ENCODE data around the gene AGPAT2. TPM values are rescaled to one million over a fixed set of nuclear protein-coding genes. Genes with fewer than 3 reads are reported as not detected.

Gene AGPAT2
- total RNA-seq, 1 experiment from 2014 or later: 103 TPM

GRCh38 chr9:136686534-136686793, 793 bp downstream of the AGPAT2 start:
- CTCF ChIA-PET: no interaction called here
- no TSS peak for BruUV-seq (replicated peaks)
- no peak overlapping the region for H2AFZ ChIP-seq (ENCODE audit: low read length)

GRCh38 chr9:136685790-136686533, 1.3 kb downstream of the AGPAT2 start:
- Histone ChIP-seq H3K36me3 (ENCODE audit: low read depth, low read length) (no peaks in the 10 kb centered on the region), H3K27me3 (ENCODE audit: low read length) (no peaks in the 10 kb centered on the region), H2AFZ (ENCODE audit: low read length) (no peak overlapping the region), H3K4me2 (ENCODE audit: low read length) (peak overlapping the region; percentile 96), H3K27ac (ENCODE audit: low read length) (no peak overlapping the region), H3K9me3 (ENCODE audit: low read length) (no peaks in the 10 kb centered on the region), H3K79me2 (ENCODE audit: low read length) (peaks cover 35% of the 10 kb centered on the region), H3K9ac (ENCODE audit: low read length) (peak overlapping the region; percentile 84), H3K9me2 (replicated peaks; ENCODE audit: low read length) (no peaks in the 10 kb centered on the region), H3F3A (ENCODE audit: low read length, unreplicated experiment) (no peaks in the 10 kb centered on the region), H3K4me1 (ENCODE audit: insufficient read depth, low read length) (peaks cover 17% of the 10 kb centered on the region), H3K4me3 (ENCODE audit: low read length) (peak overlapping the region; percentile 83), H4K20me1 (ENCODE audit: low read length) (0 out of 2 replicates have a peak, but pooled peaks cover 5% of the 10 kb centered on the region)
- ATAC-seq (no peak), DNase-seq (no peak)
- TF ChIP-seq EZH2phosphoT487 (IDR thresholded peaks at IDR 0.05; ENCODE audit: borderline replicate concordance, low read length): no peak
- no peak for TF ChIP-seq CTCF (conservative IDR thresholded peaks at IDR 0.05; ENCODE audit: low read depth, low read length)
- TF ChIP-seq EZH2 (IDR thresholded peaks at IDR 0.05; ENCODE audit: low read length, unreplicated experiment): no peak
- intact Hi-C loops (cut with micrococcal nuclease): no loop called here
- CTCF ChIA-PET: no interaction called here
- POLR2A ChIA-PET (ENCODE audit: unreplicated experiment): no interaction called here
- no TSS peak for BruUV-seq (replicated peaks)

More at GRCh38 chr9:136686534-136686793, 793 bp downstream of the AGPAT2 start:
- H3K9ac ChIP-seq (ENCODE audit: low read length): peak overlapping the region; percentile 84
- intact Hi-C loops (cut with micrococcal nuclease): no loop called here
- no peaks in the 10 kb centered on the region for H3K36me3 ChIP-seq (ENCODE audit: low read depth, low read length)
- H3K27me3 ChIP-seq (ENCODE audit: low read length): no peaks in the 10 kb centered on the region
- peak overlapping the region; percentile 83 for H3K4me3 ChIP-seq (ENCODE audit: low read length)
- peak overlapping the region; percentile 96 for H3K4me2 ChIP-seq (ENCODE audit: low read length)
- H3K79me2 ChIP-seq (ENCODE audit: low read length): peaks cover 35% of the 10 kb centered on the region
- POLR2A ChIA-PET (ENCODE audit: unreplicated experiment): no interaction called here
- H3K27ac ChIP-seq (ENCODE audit: low read length): no peak overlapping the region
- peaks cover 17% of the 10 kb centered on the region for H3K4me1 ChIP-seq (ENCODE audit: insufficient read depth, low read length)
- DNase-seq (no peak), ATAC-seq (no peak)
- no peaks in the 10 kb centered on the region for H3F3A ChIP-seq (ENCODE audit: low read length, unreplicated experiment)
- TF ChIP-seq EZH2 (IDR thresholded peaks at IDR 0.05; ENCODE audit: low read length, unreplicated experiment) (no peak), EZH2phosphoT487 (IDR thresholded peaks at IDR 0.05; ENCODE audit: borderline replicate concordance, low read length) (no peak), CTCF (conservative IDR thresholded peaks at IDR 0.05; ENCODE audit: low read depth, low read length) (no peak)
- H3K9me3 ChIP-seq (ENCODE audit: low read length): no peaks in the 10 kb centered on the region
- 0 out of 2 replicates have a peak, but pooled peaks cover 5% of the 10 kb centered on the region for H4K20me1 ChIP-seq (ENCODE audit: low read length)
- no peaks in the 10 kb centered on the region for H3K9me2 ChIP-seq (replicated peaks; ENCODE audit: low read length)

GRCh38 chr9:136685216-136685615, 2.0 kb downstream of the AGPAT2 start:
- Histone ChIP-seq H3K27me3 (ENCODE audit: low read length) (no peaks in the 10 kb centered on the region), H4K20me1 (ENCODE audit: low read length) (0 out of 2 replicates have a peak, but pooled peaks cover 5% of the 10 kb centered on the region), H3K36me3 (ENCODE audit: low read depth, low read length) (no peaks in the 10 kb centered on the region), H3K9me2 (replicated peaks; ENCODE audit: low read length) (no peaks in the 10 kb centered on the region), H3K79me2 (ENCODE audit: low read length) (peaks cover 35% of the 10 kb centered on the region), H3K4me3 (ENCODE audit: low read length) (no peak overlapping the region), H3K27ac (ENCODE audit: low read length) (no peak overlapping the region), H3F3A (ENCODE audit: low read length, unreplicated experiment) (no peaks in the 10 kb centered on the region), H3K4me2 (ENCODE audit: low read length) (peak overlapping the region; percentile 96), H3K9ac (ENCODE audit: low read length) (no peak overlapping the region), H2AFZ (ENCODE audit: low read length) (no peak overlapping the region), H3K9me3 (ENCODE audit: low read length) (no peaks in the 10 kb centered on the region), H3K4me1 (ENCODE audit: insufficient read depth, low read length) (peaks cover 17% of the 10 kb centered on the region)
- intact Hi-C loops (cut with micrococcal nuclease): no loop called here
- ChIA-PET CTCF (no interaction called here), POLR2A (ENCODE audit: unreplicated experiment) (no interaction called here)
- no peak for TF ChIP-seq EZH2 (IDR thresholded peaks at IDR 0.05; ENCODE audit: low read length, unreplicated experiment)
- no peak for TF ChIP-seq EZH2phosphoT487 (IDR thresholded peaks at IDR 0.05; ENCODE audit: borderline replicate concordance, low read length)
- BruUV-seq (replicated peaks): no TSS peak
- ATAC-seq: no peak
- DNase-seq: no peak
